Measurements from ENCODE around the gene TRIM65. TPM values are rescaled to one million over a fixed set of nuclear protein-coding genes. Genes with fewer than 3 reads are reported as not detected.

TRIM65 gene
- total and polyA plus RNA-seq, 2 of the 13 experiments (the other 11 are each of a cell fraction or from before 2014, with no cell fraction given), result 10.3 to 22.4 TPM

DNA sequence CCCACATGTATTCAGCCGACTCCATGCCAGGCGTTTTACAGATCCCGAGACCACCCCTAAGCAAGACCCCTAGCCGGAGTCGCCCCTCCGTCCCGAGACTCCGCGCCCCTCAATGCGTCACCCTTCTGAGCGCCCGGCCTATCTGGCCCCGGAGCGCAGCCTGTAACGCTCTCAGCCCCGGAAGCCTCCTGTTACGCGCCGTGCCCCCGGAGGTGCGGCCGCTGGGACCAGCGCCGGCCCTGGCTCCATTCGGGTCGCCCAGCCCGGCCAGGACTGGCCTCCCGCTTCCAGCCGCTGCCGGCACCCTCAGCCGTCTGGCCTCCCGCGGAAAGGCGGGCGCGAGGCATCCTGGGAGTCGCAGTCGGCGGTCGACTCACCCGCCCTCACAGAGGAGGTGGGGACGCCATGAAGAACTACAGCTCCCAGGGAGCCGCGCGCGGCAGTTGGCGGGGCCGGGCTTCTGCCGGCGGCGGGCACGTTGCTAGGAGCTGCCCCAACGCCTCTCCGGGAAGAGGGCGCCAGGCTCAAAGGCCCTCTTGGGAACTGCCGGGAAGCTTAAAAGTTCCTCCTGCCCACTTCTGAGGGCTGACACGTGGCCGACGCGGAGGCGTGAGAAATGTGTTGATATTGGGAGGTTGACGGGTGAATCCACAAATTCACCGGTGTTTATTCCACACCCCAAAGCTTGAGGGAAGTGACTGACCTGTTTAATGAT lies 44.1 kb upstream of the TRIM65 start, which contains the start of gene FBF1 (continued):
- TF ChIP-seq PHF8 (CRISPR knock-in tag; IDR thresholded peaks at IDR 0.05) (peak; percentile 88), HNF4G (IDR thresholded peaks at IDR 0.05; ENCODE audit: borderline replicate concordance, low read depth, low read length) (no peak; the same call in 1 of the 2 replicates), HNF4G (CRISPR knock-in tag; IDR thresholded peaks at IDR 0.05; ENCODE audit: borderline replicate concordance, low read depth) (no peak; the same call in none of the 2 replicates), ZNF609 (CRISPR knock-in tag; IDR thresholded peaks at IDR 0.05; ENCODE audit: borderline replicate concordance) (peak; percentile 76), CBX2 (IDR thresholded peaks at IDR 0.05; ENCODE audit: low read depth, low read length) (no peak), CBX2 (CRISPR knock-in tag; IDR thresholded peaks at IDR 0.05; ENCODE audit: low read depth) (no peak), EEA1 (CRISPR knock-in tag; IDR thresholded peaks at IDR 0.05; ENCODE audit: borderline replicate concordance) (peak; percentile 79), ZSCAN12 (CRISPR knock-in tag; IDR thresholded peaks at IDR 0.05) (no peak; the same call in 1 of the 2 replicates), SIN3A (IDR thresholded peaks at IDR 0.05; ENCODE audit: borderline replicate concordance, low read depth, low read length) (peak; percentile 98), U2AF1 (optimal IDR thresholded peaks at IDR 0.05; ENCODE audit: low read depth, low read length) (peak; percentile 85)
- TF ChIP-seq, protein P1, sequence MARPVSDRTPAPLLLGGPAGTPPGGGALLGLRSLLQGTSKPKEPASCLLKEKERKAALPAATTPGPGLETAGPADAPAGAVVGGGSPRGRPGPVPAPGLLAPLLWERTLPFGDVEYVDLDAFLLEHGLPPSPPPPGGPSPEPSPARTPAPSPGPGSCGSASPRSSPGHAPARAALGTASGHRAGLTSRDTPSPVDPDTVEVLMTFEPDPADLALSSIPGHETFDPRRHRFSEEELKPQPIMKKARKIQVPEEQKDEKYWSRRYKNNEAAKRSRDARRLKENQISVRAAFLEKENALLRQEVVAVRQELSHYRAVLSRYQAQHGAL (CRISPR knock-in tag; IDR thresholded peaks at IDR 0.05; ENCODE audit: not compliant biosample characterization), result no peak
- TF ChIP-seq, protein P2, sequence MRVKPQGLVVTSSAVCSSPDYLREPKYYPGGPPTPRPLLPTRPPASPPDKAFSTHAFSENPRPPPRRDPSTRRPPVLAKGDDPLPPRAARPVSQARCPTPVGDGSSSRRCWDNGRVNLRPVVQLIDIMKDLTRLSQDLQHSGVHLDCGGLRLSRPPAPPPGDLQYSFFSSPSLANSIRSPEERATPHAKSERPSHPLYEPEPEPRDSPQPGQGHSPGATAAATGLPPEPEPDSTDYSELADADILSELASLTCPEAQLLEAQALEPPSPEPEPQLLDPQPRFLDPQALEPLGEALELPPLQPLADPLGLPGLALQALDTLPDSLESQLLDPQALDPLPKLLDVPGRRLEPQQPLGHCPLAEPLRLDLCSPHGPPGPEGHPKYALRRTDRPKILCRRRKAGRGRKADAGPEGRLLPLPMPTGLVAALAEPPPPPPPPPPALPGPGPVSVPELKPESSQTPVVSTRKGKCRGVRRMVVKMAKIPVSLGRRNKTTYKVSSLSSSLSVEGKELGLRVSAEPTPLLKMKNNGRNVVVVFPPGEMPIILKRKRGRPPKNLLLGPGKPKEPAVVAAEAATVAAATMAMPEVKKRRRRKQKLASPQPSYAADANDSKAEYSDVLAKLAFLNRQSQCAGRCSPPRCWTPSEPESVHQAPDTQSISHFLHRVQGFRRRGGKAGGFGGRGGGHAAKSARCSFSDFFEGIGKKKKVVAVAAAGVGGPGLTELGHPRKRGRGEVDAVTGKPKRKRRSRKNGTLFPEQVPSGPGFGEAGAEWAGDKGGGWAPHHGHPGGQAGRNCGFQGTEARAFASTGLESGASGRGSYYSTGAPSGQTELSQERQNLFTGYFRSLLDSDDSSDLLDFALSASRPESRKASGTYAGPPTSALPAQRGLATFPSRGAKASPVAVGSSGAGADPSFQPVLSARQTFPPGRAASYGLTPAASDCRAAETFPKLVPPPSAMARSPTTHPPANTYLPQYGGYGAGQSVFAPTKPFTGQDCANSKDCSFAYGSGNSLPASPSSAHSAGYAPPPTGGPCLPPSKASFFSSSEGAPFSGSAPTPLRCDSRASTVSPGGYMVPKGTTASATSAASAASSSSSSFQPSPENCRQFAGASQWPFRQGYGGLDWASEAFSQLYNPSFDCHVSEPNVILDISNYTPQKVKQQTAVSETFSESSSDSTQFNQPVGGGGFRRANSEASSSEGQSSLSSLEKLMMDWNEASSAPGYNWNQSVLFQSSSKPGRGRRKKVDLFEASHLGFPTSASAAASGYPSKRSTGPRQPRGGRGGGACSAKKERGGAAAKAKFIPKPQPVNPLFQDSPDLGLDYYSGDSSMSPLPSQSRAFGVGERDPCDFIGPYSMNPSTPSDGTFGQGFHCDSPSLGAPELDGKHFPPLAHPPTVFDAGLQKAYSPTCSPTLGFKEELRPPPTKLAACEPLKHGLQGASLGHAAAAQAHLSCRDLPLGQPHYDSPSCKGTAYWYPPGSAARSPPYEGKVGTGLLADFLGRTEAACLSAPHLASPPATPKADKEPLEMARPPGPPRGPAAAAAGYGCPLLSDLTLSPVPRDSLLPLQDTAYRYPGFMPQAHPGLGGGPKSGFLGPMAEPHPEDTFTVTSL (CRISPR knock-in tag; IDR thresholded peaks at IDR 0.05; ENCODE audit: borderline replicate concordance), result no peak
- TF ChIP-seq, protein P3, sequence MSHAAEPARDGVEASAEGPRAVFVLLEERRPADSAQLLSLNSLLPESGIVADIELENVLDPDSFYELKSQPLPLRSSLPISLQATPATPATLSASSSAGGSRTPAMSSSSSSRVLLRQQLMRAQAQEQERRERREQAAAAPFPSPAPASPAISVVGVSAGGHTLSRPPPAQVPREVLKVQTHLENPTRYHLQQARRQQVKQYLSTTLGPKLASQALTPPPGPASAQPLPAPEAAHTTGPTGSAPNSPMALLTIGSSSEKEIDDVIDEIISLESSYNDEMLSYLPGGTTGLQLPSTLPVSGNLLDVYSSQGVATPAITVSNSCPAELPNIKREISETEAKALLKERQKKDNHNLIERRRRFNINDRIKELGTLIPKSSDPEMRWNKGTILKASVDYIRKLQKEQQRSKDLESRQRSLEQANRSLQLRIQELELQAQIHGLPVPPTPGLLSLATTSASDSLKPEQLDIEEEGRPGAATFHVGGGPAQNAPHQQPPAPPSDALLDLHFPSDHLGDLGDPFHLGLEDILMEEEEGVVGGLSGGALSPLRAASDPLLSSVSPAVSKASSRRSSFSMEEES (CRISPR knock-in tag; IDR thresholded peaks at IDR 0.05), result peak; percentile 71; the same call in 1 of the 2 replicates

All from HepG2 (cell line).